Islet of Langerhans (tissue), 1 donor: Measurements from ENCODE around the gene CD300A.
"Not testable (repeated sequence)": the region's sequence is repeated elsewhere in the genome, so short reads cannot be mapped to it uniquely, and the experiment has no call there.

Experiments
- FAIRE-seq: peaks from one replicate; lab custom pipeline; 2011; peaks lifted over from hg19 to GRCh38; lab: Jason Lieb, UNC

The CD300A gene

GRCh38 chr17:74480290-74480689, 13.9 kb downstream of the CD300A start:
- no peak for FAIRE-seq

GRCh38 chr17:74481621-74482020, 15.2 kb downstream of the CD300A start:
- FAIRE-seq = no peak

- no peak for FAIRE-seq
Measured at GRCh38 chr17:74484066-74484465, 17.6 kb downstream of the CD300A start.

- FAIRE-seq = no peak
Measured at GRCh38 chr17:74485022-74485743, 18.7 kb downstream of the CD300A start.

- FAIRE-seq = no peak
Measured at GRCh38 chr17:74485841-74486240, 19.4 kb downstream of the CD300A start.

GRCh38 chr17:74488276-74488675, 21.8 kb downstream of the CD300A start:
- not testable (repeated sequence) for FAIRE-seq

GRCh38 chr17:74490716-74491115, 24.3 kb downstream of the CD300A start:
- no peak for FAIRE-seq

- no peak for FAIRE-seq
Measured at GRCh38 chr17:74491626-74492025, 25.2 kb downstream of the CD300A start.

GRCh38 chr17:74493331-74493833, 26.9 kb downstream of the CD300A start:
- FAIRE-seq = peak; percentile 83

GRCh38 chr17:74497471-74497870, 31.0 kb downstream of the CD300A start:
- no peak for FAIRE-seq

- no peak for FAIRE-seq
Measured at GRCh38 chr17:74499992-74500391, 33.6 kb downstream of the CD300A start.

- no peak for FAIRE-seq
Measured at GRCh38 chr17:74502861-74503260, 36.4 kb downstream of the CD300A start.

GRCh38 chr17:74503949-74504348, 37.5 kb downstream of the CD300A start:
- not testable (repeated sequence) for FAIRE-seq

GRCh38 chr17:74508156-74508555, 41.7 kb downstream of the CD300A start:
- FAIRE-seq = no peak

- no peak for FAIRE-seq
Measured at GRCh38 chr17:74512036-74512435, 45.6 kb downstream of the CD300A start.

GRCh38 chr17:74512624-74513091, 46.2 kb downstream of the CD300A start:
- FAIRE-seq = no peak

- no peak for FAIRE-seq
Measured at GRCh38 chr17:74513987-74514631, 47.7 kb downstream of the CD300A start.

- FAIRE-seq = no peak
Measured at GRCh38 chr17:74514632-74515334, 48.3 kb downstream of the CD300A start.

- no peak for FAIRE-seq
Measured at GRCh38 chr17:74515941-74516340, 49.5 kb downstream of the CD300A start.

- no peak for FAIRE-seq
Measured at GRCh38 chr17:74516561-74517328, 50.3 kb downstream of the CD300A start.

- FAIRE-seq = not testable (repeated sequence)
Measured at GRCh38 chr17:74518413-74518981, 52.1 kb downstream of the CD300A start.

- FAIRE-seq = no peak
Measured at GRCh38 chr17:74520016-74520434, 53.6 kb downstream of the CD300A start.
